ENCODE results near the gene PKN3. TPM values are rescaled to one million over a fixed set of nuclear protein-coding genes. Genes with fewer than 3 reads are reported as not detected.

PKN3 gene
- total RNA-seq, 1 donor from 2014 or later = 3.1 TPM

DNA sequence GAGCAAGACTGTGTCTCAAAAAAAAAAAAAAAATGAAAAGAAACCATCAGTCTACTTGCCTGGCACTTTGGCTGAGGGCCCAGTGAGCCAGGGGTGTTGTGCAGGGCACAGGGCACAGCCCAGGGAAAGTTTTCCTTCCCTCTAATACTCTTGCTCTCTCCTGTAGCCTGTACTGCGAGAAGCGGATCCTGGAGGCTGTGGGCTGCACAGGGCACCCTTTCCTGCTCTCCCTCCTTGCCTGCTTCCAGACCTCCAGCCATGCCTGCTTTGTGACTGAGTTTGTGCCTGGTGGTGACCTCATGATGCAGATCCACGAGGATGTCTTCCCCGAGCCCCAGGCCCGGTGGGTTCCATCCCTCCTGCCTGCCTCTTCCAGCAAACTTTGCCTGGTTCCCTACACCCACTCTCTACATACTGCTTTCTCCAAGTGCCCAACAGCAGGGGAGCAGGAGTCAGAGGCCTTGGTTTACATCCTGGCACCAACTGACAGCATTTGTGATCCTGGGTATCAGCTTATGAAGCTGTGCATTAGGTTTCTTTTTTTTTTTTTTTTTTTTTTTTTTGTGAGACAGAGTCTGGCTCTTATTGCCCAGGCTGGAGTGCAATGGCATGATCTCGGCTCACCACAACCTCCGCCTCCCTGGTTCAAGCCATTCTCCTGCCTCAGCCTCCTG lies 14.4 kb downstream of the PKN3 start:
- no peak overlapping the region for H3K4me2 ChIP-seq (ENCODE audit: low read length)
- peaks cover 1% of the 10 kb centered on the region for H3K27me3 Mint-ChIP-seq (ENCODE audit: low read depth, unreplicated experiment)
- peaks cover 4% of the 10 kb centered on the region for H3K36me3 Mint-ChIP-seq (ENCODE audit: low read depth, unreplicated experiment)
- no peaks in the 10 kb centered on the region for H3K36me3 ChIP-seq (ENCODE audit: insufficient read depth, low read length)
- H3K4me1 ChIP-seq (ENCODE audit: insufficient read depth, low read length) = no peaks in the 10 kb centered on the region
- H4K20me1 ChIP-seq (ENCODE audit: insufficient read depth, low read length) = no peaks in the 10 kb centered on the region
- H3K4me3 ChIP-seq (ENCODE audit: insufficient read depth, low read depth, low read length) = no peak overlapping the region
- H3K4me1 Mint-ChIP-seq (ENCODE audit: low read depth, unreplicated experiment) = no peaks in the 10 kb centered on the region
- no peaks in the 10 kb centered on the region for H3K9me3 ChIP-seq (ENCODE audit: insufficient read depth, low read depth, low read length)
- no peak overlapping the region for H3K27ac Mint-ChIP-seq (ENCODE audit: unreplicated experiment)
- DNase-seq (ENCODE audit: low read depth) (no peak), FAIRE-seq (no peak)
- no peak overlapping the region for H3K4me3 Mint-ChIP-seq (ENCODE audit: unreplicated experiment)
- no peak overlapping the region for H3K9ac ChIP-seq (ENCODE audit: low read length)
- H3K79me2 ChIP-seq (ENCODE audit: insufficient read depth, low read length) = no peaks in the 10 kb centered on the region
- no peaks in the 10 kb centered on the region for H3K9me3 Mint-ChIP-seq (ENCODE audit: unreplicated experiment)
- H3K27me3 ChIP-seq (ENCODE audit: insufficient read depth, low read length) = no peaks in the 10 kb centered on the region
- no peak overlapping the region for H3K27ac ChIP-seq (ENCODE audit: low read depth, low read length)
- no peak overlapping the region for H2AFZ ChIP-seq (ENCODE audit: low read depth, low read length)
- TF ChIP-seq EZH2 (IDR thresholded peaks at IDR 0.05; ENCODE audit: insufficient read depth, low read length) = no peak
- TF ChIP-seq, protein P1, sequence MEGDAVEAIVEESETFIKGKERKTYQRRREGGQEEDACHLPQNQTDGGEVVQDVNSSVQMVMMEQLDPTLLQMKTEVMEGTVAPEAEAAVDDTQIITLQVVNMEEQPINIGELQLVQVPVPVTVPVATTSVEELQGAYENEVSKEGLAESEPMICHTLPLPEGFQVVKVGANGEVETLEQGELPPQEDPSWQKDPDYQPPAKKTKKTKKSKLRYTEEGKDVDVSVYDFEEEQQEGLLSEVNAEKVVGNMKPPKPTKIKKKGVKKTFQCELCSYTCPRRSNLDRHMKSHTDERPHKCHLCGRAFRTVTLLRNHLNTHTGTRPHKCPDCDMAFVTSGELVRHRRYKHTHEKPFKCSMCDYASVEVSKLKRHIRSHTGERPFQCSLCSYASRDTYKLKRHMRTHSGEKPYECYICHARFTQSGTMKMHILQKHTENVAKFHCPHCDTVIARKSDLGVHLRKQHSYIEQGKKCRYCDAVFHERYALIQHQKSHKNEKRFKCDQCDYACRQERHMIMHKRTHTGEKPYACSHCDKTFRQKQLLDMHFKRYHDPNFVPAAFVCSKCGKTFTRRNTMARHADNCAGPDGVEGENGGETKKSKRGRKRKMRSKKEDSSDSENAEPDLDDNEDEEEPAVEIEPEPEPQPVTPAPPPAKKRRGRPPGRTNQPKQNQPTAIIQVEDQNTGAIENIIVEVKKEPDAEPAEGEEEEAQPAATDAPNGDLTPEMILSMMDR (IDR thresholded peaks at IDR 0.05; ENCODE audit: insufficient read depth, low read depth, low read length) = no peak

DNA sequence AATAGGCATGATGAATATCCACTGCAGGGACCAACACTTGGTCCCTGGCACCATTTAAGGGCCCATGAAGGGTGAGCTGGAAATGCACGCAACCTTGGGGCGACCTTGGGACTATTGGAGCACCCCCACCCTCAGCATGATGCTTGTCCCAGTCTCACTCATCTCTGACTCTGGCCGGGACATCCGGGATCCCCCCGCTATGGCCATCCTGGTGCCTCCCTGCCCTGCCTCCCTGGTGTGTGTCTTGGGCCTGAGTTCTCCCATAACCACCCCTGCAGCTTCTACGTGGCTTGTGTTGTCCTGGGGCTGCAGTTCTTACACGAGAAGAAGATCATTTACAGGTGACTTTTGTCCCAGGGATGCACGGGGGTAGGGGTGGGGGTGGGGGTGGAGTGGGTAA lies 15.7 kb downstream of the PKN3 start:
- Mint-ChIP-seq H3K36me3 (ENCODE audit: low read depth, unreplicated experiment) (peaks cover 3% of the 10 kb centered on the region), H3K9me3 (ENCODE audit: unreplicated experiment) (no peaks in the 10 kb centered on the region), H3K27ac (ENCODE audit: unreplicated experiment) (no peak overlapping the region), H3K4me3 (ENCODE audit: unreplicated experiment) (no peak overlapping the region), H3K4me1 (ENCODE audit: low read depth, unreplicated experiment) (no peaks in the 10 kb centered on the region), H3K27me3 (ENCODE audit: low read depth, unreplicated experiment) (no peaks in the 10 kb centered on the region)
- FAIRE-seq (no peak), DNase-seq (ENCODE audit: low read depth) (no peak)
- H4K20me1 ChIP-seq (ENCODE audit: insufficient read depth, low read length) = no peaks in the 10 kb centered on the region
- no peaks in the 10 kb centered on the region for H3K36me3 ChIP-seq (ENCODE audit: insufficient read depth, low read length)
- H3K9ac ChIP-seq (ENCODE audit: low read length) = no peak overlapping the region
- no peaks in the 10 kb centered on the region for H3K4me1 ChIP-seq (ENCODE audit: insufficient read depth, low read length)
- no peak overlapping the region for H2AFZ ChIP-seq (ENCODE audit: low read depth, low read length)
- no peak overlapping the region for H3K27ac ChIP-seq (ENCODE audit: low read depth, low read length)
- H3K27me3 ChIP-seq (ENCODE audit: insufficient read depth, low read length) = no peaks in the 10 kb centered on the region
- H3K79me2 ChIP-seq (ENCODE audit: insufficient read depth, low read length) = no peaks in the 10 kb centered on the region
- H3K4me3 ChIP-seq (ENCODE audit: insufficient read depth, low read depth, low read length) = no peak overlapping the region
- no peaks in the 10 kb centered on the region for H3K9me3 ChIP-seq (ENCODE audit: insufficient read depth, low read depth, low read length)
- H3K4me2 ChIP-seq (ENCODE audit: low read length) = no peak overlapping the region
- TF ChIP-seq EZH2 (IDR thresholded peaks at IDR 0.05; ENCODE audit: insufficient read depth, low read length) = no peak
- TF ChIP-seq, protein P1 (IDR thresholded peaks at IDR 0.05; ENCODE audit: insufficient read depth, low read depth, low read length) = no peak

DNA sequence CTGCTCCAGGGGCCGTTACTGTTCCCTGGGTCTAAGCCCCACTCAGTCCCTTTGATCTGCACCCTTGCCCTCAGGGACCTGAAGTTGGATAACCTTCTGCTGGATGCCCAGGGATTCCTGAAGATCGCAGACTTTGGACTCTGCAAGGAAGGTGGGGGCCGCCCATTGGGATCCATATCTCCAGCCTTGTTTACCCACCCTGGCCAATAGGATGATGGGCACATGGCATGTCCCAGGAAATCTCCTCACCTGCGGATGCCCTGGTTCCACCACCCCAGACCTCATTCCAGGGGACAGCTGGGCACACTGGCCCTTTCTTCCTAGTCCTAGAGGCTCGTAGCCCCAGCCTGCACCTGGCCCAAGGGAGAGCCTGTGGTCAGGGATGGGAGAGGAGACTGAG lies 16.2 kb downstream of the PKN3 start:
- Histone ChIP-seq H3K4me1 (ENCODE audit: insufficient read depth, low read length) (peaks cover 2% of the 10 kb centered on the region), H2AFZ (ENCODE audit: low read depth, low read length) (no peak overlapping the region), H3K4me2 (ENCODE audit: low read length) (no peak overlapping the region), H3K27me3 (ENCODE audit: insufficient read depth, low read length) (no peaks in the 10 kb centered on the region), H4K20me1 (ENCODE audit: insufficient read depth, low read length) (no peaks in the 10 kb centered on the region), H3K36me3 (ENCODE audit: insufficient read depth, low read length) (no peaks in the 10 kb centered on the region), H3K9me3 (ENCODE audit: insufficient read depth, low read depth, low read length) (no peaks in the 10 kb centered on the region), H3K79me2 (ENCODE audit: insufficient read depth, low read length) (no peaks in the 10 kb centered on the region), H3K27ac (ENCODE audit: low read depth, low read length) (no peak overlapping the region), H3K4me3 (ENCODE audit: insufficient read depth, low read depth, low read length) (no peak overlapping the region), H3K9ac (ENCODE audit: low read length) (no peak overlapping the region)
- Mint-ChIP-seq H3K4me3 (ENCODE audit: unreplicated experiment) (no peak overlapping the region), H3K27ac (ENCODE audit: unreplicated experiment) (no peak overlapping the region), H3K27me3 (ENCODE audit: low read depth, unreplicated experiment) (no peaks in the 10 kb centered on the region), H3K36me3 (ENCODE audit: low read depth, unreplicated experiment) (peaks cover 3% of the 10 kb centered on the region), H3K9me3 (ENCODE audit: unreplicated experiment) (no peaks in the 10 kb centered on the region), H3K4me1 (ENCODE audit: low read depth, unreplicated experiment) (no peaks in the 10 kb centered on the region)
- FAIRE-seq = no peak
- TF ChIP-seq EZH2 (IDR thresholded peaks at IDR 0.05; ENCODE audit: insufficient read depth, low read length) = no peak
- TF ChIP-seq, protein P1 (IDR thresholded peaks at IDR 0.05; ENCODE audit: insufficient read depth, low read depth, low read length) = no peak
- DNase-seq (ENCODE audit: low read depth) = no peak
